Lung microvascular endothelial cell (primary cell): ENCODE data around the gene NISCH. TPM values are rescaled to one million over a fixed set of nuclear protein-coding genes. Genes with fewer than 3 reads are reported as not detected.

Experiments
- DNase-seq, 2 donors: peaks; one replicate each; pipeline versions ENCODE4 v3.0.0 to v3.0.0-alpha.2; 2010; ENCODE audit warnings: low read depth in 2 of 2
- total RNA-seq: library from RNA; depleted of rRNA; stranded (reverse); fragments of >200 nt; gene quantifications from 2 replicates; pipeline ENCODE4 v1.2.1, GENCODE V29; 2014

NISCH gene
- total RNA-seq, 1 donor from 2014 or later: 38.1 TPM

- peak; percentile 78 to 83 for DNase-seq
Observed at GRCh38 chr3:52471371-52472238, 16.2 kb downstream of the NISCH start.

DNA sequence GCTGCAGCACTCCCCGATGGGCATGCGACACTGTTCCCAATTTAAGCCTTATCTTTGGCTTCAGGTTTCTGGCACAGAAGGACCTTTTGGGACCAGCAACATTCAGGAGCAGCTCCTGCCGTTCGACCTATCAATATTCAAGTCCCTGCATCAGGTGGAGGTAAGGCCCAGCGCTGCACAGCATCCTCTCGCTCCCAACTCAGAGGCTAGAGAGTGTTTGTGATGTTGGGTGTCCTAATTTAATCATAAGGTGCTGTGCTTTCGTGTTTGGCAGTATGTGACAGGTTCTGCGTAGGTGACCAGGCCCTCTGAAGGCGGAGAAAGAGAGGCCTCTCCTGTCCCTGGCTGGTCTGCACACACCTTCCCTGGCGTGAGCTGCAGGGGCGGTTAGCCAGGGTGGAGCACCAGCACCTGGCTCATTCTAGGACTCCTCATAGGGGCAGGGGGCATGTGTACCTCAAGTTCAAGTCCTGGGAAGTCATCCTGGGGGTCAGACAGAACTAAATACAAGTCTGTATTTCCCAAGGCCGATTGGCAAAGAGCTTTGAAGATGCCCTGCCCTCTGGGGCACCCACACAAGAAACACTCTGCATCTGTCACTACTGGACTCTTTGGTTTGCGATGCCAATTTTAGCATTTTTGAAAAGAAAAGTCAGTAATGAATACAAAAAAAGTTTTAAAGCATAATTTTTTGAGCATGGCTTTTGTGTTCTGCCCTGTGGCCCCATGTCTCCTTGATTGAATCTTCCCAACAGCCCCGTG is 17.0 kb downstream of the NISCH start:
- no peak for DNase-seq

GRCh38 chr3:52473026-52473425 is 17.6 kb downstream of the NISCH start:
- no peak for DNase-seq

GRCh38 chr3:52477076-52477795 is 21.8 kb downstream of the NISCH start:
- DNase-seq: no peak

GRCh38 chr3:52477796-52478095 is 22.3 kb downstream of the NISCH start:
- no peak for DNase-seq

GRCh38 chr3:52479037-52479876 is 23.9 kb downstream of the NISCH start:
- no peak for DNase-seq

DNA sequence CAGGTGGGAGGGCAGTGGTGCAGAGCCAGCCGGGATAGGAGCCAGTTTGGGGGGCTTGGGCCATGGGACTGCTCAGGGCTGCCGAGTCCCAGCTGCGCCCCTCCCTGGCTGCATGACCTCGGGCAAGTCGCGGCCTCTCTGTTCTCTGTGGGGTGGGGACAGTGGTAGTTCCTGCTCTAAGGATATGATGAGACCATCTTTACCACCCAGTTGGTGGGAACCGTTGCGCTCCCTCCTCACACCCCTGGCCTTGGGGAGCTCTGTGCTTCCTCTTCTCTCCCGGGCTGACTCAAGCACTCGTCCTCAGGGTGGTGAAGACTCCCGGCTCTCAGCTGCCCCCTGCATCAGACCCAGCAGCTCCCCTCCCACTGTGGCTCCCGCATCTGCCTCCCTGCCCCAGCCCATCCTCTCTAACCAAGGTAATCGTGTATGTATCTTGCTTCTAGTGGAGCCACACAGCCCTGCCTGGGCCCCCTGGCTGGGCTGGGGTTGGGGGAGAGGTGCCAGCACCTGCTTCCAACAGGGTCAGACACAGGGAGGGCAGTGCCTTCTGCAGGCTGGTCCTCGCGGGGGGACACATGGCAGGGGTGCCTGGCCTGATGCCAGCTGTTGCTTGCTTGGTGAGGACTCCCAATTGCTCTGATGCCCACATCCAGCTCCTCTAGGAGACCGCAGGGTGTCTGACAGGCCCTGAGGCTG is 24.6 kb downstream of the NISCH start:
- DNase-seq: no peak

- no peak for DNase-seq
Observed at GRCh38 chr3:52480768-52481715, 25.6 kb downstream of the NISCH start.

- DNase-seq: peak; percentile 52 to 57
Observed at GRCh38 chr3:52481819-52482521, 26.6 kb downstream of the NISCH start.

GRCh38 chr3:52483081-52483480 is 27.7 kb downstream of the NISCH start:
- no peak for DNase-seq

DNA sequence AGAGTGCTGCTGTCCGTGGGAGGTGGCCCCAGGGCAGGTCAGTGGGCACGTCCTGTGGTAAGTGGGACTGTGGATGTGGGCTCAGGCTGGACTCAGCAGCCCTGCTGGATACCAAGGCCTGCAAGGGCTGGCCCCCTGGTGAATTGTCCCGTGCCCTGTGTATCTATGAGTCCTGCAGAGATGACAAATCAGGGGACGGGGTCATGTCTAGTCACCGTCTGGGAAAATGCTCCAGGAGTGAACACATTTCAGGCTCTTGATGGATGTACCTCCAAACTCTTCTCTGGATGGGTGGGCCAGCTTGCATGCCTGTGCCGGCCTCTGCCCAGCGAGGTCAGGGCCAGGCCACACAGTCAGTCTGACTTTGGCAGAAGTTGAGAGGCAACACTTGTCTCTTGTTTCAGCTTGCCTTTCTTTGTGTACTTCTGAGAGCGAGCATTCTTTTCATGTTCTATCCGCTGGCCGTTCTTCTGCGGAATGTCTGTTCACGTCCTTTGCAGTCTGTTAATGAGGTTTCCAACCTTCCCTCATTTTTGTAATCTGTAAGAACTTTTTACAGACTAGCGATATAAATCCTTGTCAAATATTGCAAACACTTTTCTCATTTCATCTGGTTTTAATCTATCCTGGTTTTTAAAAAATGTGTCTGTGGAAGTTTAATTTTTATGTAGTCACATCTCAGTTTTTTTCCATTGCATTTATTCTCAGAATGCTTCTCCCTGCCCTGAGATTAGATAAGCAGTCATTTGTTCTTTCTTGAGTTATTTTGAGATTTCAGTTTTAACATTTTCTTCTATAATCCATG is 28.4 kb downstream of the NISCH start:
- no peak for DNase-seq

- DNase-seq: no peak
Observed at GRCh38 chr3:52484680-52485461, 29.5 kb downstream of the NISCH start.

- DNase-seq: no peak
Observed at GRCh38 chr3:52487050-52487787, 31.8 kb downstream of the NISCH start.

- DNase-seq: no peak
Observed at GRCh38 chr3:52487788-52488691, 32.6 kb downstream of the NISCH start.

DNA sequence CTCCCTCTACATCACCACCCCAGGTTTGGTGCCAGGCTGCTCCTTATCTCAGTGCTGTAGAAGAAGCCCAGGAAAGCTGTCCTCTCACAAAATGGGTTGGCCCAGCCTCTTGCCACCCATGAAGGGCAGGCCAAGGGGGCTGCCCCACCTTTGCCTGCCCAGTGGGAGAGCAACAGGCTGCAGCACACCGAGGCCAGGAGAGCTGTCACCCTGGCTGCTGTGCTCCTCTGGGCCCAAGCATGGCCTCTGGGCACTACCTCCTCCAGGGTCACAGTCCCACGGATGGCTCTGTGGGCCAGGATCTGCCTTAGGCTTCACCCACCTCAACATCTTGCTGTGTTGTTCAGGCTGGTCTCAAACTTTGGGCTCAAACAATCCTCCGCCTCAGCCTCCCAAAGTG is 33.3 kb downstream of the NISCH start:
- no peak for DNase-seq

GRCh38 chr3:52489453-52489852 is 34.0 kb downstream of the NISCH start:
- no peak for DNase-seq
